Hepatocyte (in vitro differentiated cells): ENCODE data around the gene CNBP. TPM values are rescaled to one million over a fixed set of nuclear protein-coding genes. Genes with fewer than 3 reads are reported as not detected.
"Not testable (repeated sequence)": the region's sequence is repeated elsewhere in the genome, so short reads cannot be mapped to it uniquely, and the experiment has no call there.

ENCODE experiments used
- DNase-seq: peaks from one replicate; pipeline ENCODE4 v3.0.0-alpha.2; 2016; ENCODE audit warnings: low spot score
- H2AFZ ChIP-seq: fragments of 200-600 bp; sonication (generic); 2 replicates; pipeline ENCODE4 v1.6.0; 2016; ENCODE audit warnings: antibody characterized with exemption, mild to moderate bottlenecking
- H3K27ac ChIP-seq: fragments of 200-600 bp; sonication (generic); 2 replicates; pipeline ENCODE4 v1.5.1; 2016; ENCODE audit warnings: mild to moderate bottlenecking
- H3K27me3 ChIP-seq: fragments of 200-600 bp; sonication (generic); 2 replicates; pipeline ENCODE4 v1.6.1; 2016
- H3K36me3 ChIP-seq: fragments of 200-600 bp; sonication (generic); replicated peaks from 2 replicates; pipeline ENCODE4 v1.5.1; 2016; ENCODE audit warnings: low read depth; ENCODE audit not compliant: insufficient read depth
- H3K4me1 ChIP-seq: fragments of 200-600 bp; sonication (generic); 2 replicates; pipeline ENCODE4 v1.5.1; 2016; ENCODE audit warnings: mild to moderate bottlenecking, moderate library complexity; ENCODE audit not compliant: insufficient read depth
- H3K4me2 ChIP-seq: fragments of 200-600 bp; sonication (generic); 2 replicates; pipeline ENCODE4 v1.6.0; 2016
- H3K4me3 ChIP-seq: fragments of 200-600 bp; sonication (generic); 2 replicates; pipeline ENCODE4 v1.5.1; 2016; ENCODE audit warnings: mild to moderate bottlenecking
- H3K79me2 ChIP-seq: fragments of 200-600 bp; sonication (generic); 2 replicates; pipeline ENCODE4 v1.6.0; 2017; ENCODE audit warnings: mild to moderate bottlenecking
- H3K9me2 ChIP-seq: fragments of 200-600 bp; sonication (generic); replicated peaks from 2 replicates; pipeline ENCODE4 v1.6.0; 2017; ENCODE audit warnings: mild to moderate bottlenecking; ENCODE audit not compliant: insufficient read depth
- H3K9me3 ChIP-seq: fragments of 200-600 bp; sonication (generic); 2 replicates; pipeline ENCODE4 v1.5.1; 2016; ENCODE audit warnings: low read depth, mild to moderate bottlenecking
- H4K20me1 ChIP-seq: fragments of 200-600 bp; sonication (generic); 2 replicates; pipeline ENCODE4 v1.6.0; 2016; ENCODE audit warnings: mild to moderate bottlenecking; ENCODE audit not compliant: insufficient read depth, poor library complexity, severe bottlenecking
- CTCF ChIP-seq: fragments of 200-600 bp; sonication (generic); IDR thresholded peaks from 2 replicates; pipeline ENCODE4 v1.5.1; 2016; ENCODE audit warnings: antibody characterized with exemption, mild to moderate bottlenecking; ENCODE audit not compliant: poor library complexity
- EZH2 ChIP-seq: fragments of 200-600 bp; sonication (generic); IDR thresholded peaks from 2 replicates; pipeline ENCODE4 v1.6.1; 2016; ENCODE audit warnings: antibody characterized with exemption, mild to moderate bottlenecking, borderline replicate concordance
- EZH2phosphoT487 ChIP-seq: fragments of 200-600 bp; sonication (generic); IDR thresholded peaks from one replicate; pipeline ENCODE4 v1.6.1; 2018; ENCODE audit warnings: antibody characterized with exemption, mild to moderate bottlenecking, low read depth, moderate library complexity; ENCODE audit not compliant: unreplicated experiment, severe bottlenecking
- WGBS: methylation state at CpG from one replicate; pipeline ENCODE4 v1.1.6; 2016; ENCODE audit warnings: low lambda C conversion rate; ENCODE audit errors: missing lambda C conversion rate; 5-methylcytosine and 5-hydroxymethylcytosine counted together
- polyA plus RNA-seq: library from polyadenylated mRNA; unstranded; fragments of >200 nt; fragmentation: Nextera tagmentation; extraction: Ambion mirVana; gene quantifications from 2 replicates; pipeline ENCODE4 v1.2.1, GENCODE V29; 2016
- total RNA-seq: library from RNA; depleted of rRNA; stranded (reverse); fragments of >200 nt; gene quantifications from 2 replicates; pipeline ENCODE4 v1.2.3, GENCODE V29; 2014

CNBP gene
- total and polyA plus RNA-seq, 2 experiments from 2014 or later = 289 to 316 TPM

- Histone ChIP-seq H3K27ac (no peak overlapping the region), H3K9me2 (no peaks in the 10 kb centered on the region), H3K4me3 (no peak overlapping the region), H3K9me3 (no peaks in the 10 kb centered on the region), H2AFZ (no peak overlapping the region), H3K4me2 (no peak overlapping the region), H3K36me3 (no peaks in the 10 kb centered on the region), H3K79me2 (no peaks in the 10 kb centered on the region), H3K27me3 (no peaks in the 10 kb centered on the region), H3K4me1 (no peaks in the 10 kb centered on the region), H4K20me1 (no peaks in the 10 kb centered on the region)
- DNase-seq = no peak
- TF ChIP-seq EZH2phosphoT487 = no peak
- no peak for TF ChIP-seq CTCF
- no peak for TF ChIP-seq EZH2
- WGBS = 70% methylated on average over 1 of the region's 1 CpG
Observed at GRCh38 chr3:129139911-129140310, 43.8 kb downstream of the CNBP start.

GRCh38 chr3:129136275-129136674 lies 47.4 kb downstream of the CNBP start:
- not testable (repeated sequence) for H3K27me3 ChIP-seq, H3K36me3 ChIP-seq

GRCh38 chr3:129132097-129132866 lies 51.4 kb downstream of the CNBP start:
- H2AFZ ChIP-seq = no peak overlapping the region
- no peaks in the 10 kb centered on the region for H3K27me3 ChIP-seq
- no peaks in the 10 kb centered on the region for H3K79me2 ChIP-seq
- no peak overlapping the region for H3K27ac ChIP-seq
- H3K4me2 ChIP-seq = no peak overlapping the region
- no peak overlapping the region for H3K4me3 ChIP-seq
- no peak for TF ChIP-seq EZH2
- TF ChIP-seq EZH2phosphoT487 = no peak
- no peak for TF ChIP-seq CTCF
- DNase-seq = no peak
- no peaks in the 10 kb centered on the region for H3K9me3 ChIP-seq
- H3K36me3 ChIP-seq = no peaks in the 10 kb centered on the region
- no peaks in the 10 kb centered on the region for H3K9me2 ChIP-seq
- no peaks in the 10 kb centered on the region for H3K4me1 ChIP-seq
- no peaks in the 10 kb centered on the region for H4K20me1 ChIP-seq
- WGBS = 85% methylated on average over 5 of the region's 5 CpGs

More at GRCh38 chr3:129136275-129136674, 47.4 kb downstream of the CNBP start:
- not testable (repeated sequence) for H3K4me3 ChIP-seq, H3K4me1 ChIP-seq, DNase-seq, H3K4me2 ChIP-seq, H3K79me2 ChIP-seq, H3K9me2 ChIP-seq, H3K27ac ChIP-seq, H4K20me1 ChIP-seq, H3K9me3 ChIP-seq, H2AFZ ChIP-seq
- WGBS = 99% methylated on average over 8 of the region's 10 CpGs

- H3K36me3 ChIP-seq = no peaks in the 10 kb centered on the region
- no peak for TF ChIP-seq CTCF
- TF ChIP-seq EZH2phosphoT487 = no peak
- TF ChIP-seq EZH2 = no peak
- 87% methylated on average over 2 of the region's 2 CpGs for WGBS
Observed at GRCh38 chr3:129131465-129132088, 52.1 kb downstream of the CNBP start.

More at GRCh38 chr3:129131465-129132088, 52.1 kb downstream of the CNBP start:
- Histone ChIP-seq H3K27ac (no peak overlapping the region), H3K9me2 (no peaks in the 10 kb centered on the region), H4K20me1 (no peaks in the 10 kb centered on the region), H3K4me1 (no peaks in the 10 kb centered on the region), H3K79me2 (no peaks in the 10 kb centered on the region), H2AFZ (no peak overlapping the region), H3K9me3 (no peaks in the 10 kb centered on the region), H3K4me3 (no peak overlapping the region), H3K4me2 (no peak overlapping the region), H3K27me3 (no peaks in the 10 kb centered on the region)
- DNase-seq = no peak
